SK-N-MC (cell line): ENCODE results near the gene SYT3.

Experiments used
- EZH2 ChIP-seq: fragments of 200-600 bp; sonication (generic); IDR thresholded peaks from one replicate; pipeline ENCODE4 v1.6.1; 2017; ENCODE audit warnings: antibody characterized with exemption
- FOXP2 ChIP-seq: optimal IDR thresholded peaks from 2 replicates; pipeline ENCODE3; 2011; ENCODE audit warnings: mild to moderate bottlenecking, moderate library complexity; ENCODE audit not compliant: insufficient read depth; ENCODE audit errors: extremely low read length, control extremely low read depth
- POLR2AphosphoS5 ChIP-seq: IDR thresholded peaks from 2 replicates; pipeline ENCODE4 v1.6.1; 2012; ENCODE audit warnings: mild to moderate bottlenecking, low read depth, low read length, borderline replicate concordance

DNA sequence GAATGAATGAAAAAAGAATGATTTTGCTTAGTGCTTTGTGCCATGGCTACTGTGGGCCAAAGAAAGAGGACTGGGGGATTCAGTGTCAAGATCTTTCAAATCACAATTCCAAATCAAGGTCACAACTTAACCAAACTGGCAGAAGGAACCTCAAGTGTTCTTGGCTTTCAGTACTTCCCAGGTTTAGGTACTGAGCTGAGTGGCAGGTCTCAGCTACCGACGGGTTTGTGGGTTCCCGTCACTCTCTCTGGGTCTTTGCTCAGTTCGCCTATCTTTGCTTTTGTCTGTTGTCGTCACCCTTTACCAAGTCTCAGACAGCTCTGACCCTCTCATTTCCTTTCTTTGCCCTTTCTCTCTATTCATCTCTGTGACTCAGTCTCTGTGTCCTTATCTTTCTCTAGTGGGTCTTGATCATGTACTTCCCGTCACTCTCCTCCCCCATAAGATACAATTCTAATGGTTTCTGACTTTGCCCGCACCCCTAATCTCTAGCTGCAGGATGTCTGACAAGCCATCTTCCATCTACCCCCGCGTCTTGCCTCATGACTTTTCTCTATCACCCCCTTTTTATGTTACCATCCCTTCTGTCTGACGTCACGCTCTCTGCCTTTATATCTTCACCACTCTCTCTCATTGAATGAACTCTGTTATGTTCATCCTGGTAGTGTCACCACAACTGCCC lies 38.1 kb downstream of the SYT3 start:
- TF ChIP-seq EZH2: no peak
- TF ChIP-seq POLR2AphosphoS5: no peak
- TF ChIP-seq FOXP2: no peak
